Measurements from ENCODE around the gene HIVEP2.

HIVEP2 gene

DNA sequence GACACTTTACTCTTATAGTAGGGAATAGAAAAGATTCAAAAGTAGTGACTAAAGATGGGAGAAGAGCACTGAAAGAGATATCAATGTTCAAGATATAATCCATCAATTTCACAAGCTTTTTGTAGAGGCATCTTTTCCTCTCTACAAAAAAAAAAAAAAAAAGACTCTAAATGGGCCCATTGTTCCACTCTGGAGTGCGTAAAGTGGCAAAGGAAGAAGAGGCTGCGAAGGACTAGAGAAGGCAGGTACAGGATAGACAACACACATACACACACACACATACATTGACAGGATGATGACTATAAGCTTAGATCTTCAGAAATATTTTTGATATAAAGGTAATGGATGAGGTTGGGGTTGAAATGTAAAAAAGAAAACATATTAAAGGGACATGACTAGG lies 157.6 kb downstream of the HIVEP2 start:
- no peak overlapping the region for H3K4me3 ChIP-seq (replicated peaks; ENCODE audit: low read depth, low read length)
- TF ChIP-seq, protein P1, sequence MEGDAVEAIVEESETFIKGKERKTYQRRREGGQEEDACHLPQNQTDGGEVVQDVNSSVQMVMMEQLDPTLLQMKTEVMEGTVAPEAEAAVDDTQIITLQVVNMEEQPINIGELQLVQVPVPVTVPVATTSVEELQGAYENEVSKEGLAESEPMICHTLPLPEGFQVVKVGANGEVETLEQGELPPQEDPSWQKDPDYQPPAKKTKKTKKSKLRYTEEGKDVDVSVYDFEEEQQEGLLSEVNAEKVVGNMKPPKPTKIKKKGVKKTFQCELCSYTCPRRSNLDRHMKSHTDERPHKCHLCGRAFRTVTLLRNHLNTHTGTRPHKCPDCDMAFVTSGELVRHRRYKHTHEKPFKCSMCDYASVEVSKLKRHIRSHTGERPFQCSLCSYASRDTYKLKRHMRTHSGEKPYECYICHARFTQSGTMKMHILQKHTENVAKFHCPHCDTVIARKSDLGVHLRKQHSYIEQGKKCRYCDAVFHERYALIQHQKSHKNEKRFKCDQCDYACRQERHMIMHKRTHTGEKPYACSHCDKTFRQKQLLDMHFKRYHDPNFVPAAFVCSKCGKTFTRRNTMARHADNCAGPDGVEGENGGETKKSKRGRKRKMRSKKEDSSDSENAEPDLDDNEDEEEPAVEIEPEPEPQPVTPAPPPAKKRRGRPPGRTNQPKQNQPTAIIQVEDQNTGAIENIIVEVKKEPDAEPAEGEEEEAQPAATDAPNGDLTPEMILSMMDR (IDR thresholded peaks at IDR 0.05; ENCODE audit: low read length, missing control alignments) = no peak
- DNase-seq (ENCODE audit: low read depth) = no peak

DNA sequence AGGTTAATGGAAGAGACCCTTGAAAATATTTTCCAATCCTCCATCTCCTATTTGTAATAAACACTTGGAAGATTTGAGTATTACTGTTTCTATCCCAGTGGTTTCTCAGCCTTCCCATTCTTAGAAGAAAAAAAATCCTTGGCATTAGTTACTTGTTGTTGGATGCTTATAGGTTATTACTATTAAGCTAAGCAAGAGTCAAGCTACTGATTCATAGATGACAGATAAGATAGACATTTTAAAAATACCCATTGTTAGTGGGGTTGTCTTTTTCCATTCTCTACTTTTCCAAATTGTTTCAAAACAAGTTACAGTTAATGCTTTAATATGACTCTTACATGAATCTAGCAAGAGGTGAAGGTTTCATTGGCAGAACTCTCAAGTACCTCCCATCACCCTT lies 158.5 kb downstream of the HIVEP2 start:
- DNase-seq (ENCODE audit: low read depth) = peak; percentile 45
- TF ChIP-seq, protein P1 (IDR thresholded peaks at IDR 0.05; ENCODE audit: low read length, missing control alignments) = no peak
- no peak overlapping the region for H3K4me3 ChIP-seq (replicated peaks; ENCODE audit: low read depth, low read length)

DNA sequence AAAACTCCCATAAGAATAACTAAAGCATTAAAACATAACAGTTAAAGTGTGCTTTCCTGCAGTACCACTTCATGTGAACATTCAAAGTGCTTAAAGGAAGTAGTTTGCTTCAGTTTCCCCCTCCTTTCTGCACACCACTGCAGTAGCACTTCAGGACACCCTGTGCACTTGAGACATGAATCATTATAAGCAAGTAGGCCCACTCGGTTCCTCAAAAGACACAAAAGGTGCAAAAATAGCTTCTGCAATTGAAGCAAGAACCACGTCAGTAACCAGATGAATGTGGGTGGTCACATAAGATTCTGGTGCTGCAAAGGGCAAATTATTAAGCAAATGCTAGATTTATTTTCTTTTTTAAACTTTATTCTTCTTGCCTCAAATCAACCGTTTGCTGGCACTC lies 160.6 kb downstream of the HIVEP2 start:
- no peak for DNase-seq (ENCODE audit: low read depth)

DNA sequence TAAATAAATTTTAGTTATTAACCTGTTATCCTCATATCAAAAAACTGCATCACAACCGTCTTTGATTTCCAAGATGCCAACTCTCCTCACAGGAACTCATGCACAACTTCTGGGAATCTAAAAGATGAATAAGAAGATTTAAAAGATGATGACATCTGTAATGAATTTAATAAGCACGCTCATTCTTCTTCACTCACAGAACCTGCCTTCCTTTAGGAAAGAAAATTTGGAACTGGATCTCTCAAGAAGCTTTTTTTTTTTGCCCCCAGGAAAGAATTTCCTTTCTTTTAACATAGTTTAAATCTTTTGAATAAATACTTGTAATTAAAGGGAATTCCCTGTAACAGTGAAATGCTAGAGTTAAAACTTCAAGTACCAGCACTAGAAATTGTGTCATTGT lies 161.5 kb downstream of the HIVEP2 start:
- no peak for DNase-seq (ENCODE audit: low read depth)
- TF ChIP-seq, protein P1 (IDR thresholded peaks at IDR 0.05; ENCODE audit: low read length, missing control alignments) = no peak
- H3K4me3 ChIP-seq (replicated peaks; ENCODE audit: low read depth, low read length) = no peak overlapping the region

More for the DNA sequence above, 160.6 kb downstream of the HIVEP2 start:
- TF ChIP-seq, protein P1 (IDR thresholded peaks at IDR 0.05; ENCODE audit: low read length, missing control alignments) = no peak
- H3K4me3 ChIP-seq (replicated peaks; ENCODE audit: low read depth, low read length) = no peak overlapping the region

DNA sequence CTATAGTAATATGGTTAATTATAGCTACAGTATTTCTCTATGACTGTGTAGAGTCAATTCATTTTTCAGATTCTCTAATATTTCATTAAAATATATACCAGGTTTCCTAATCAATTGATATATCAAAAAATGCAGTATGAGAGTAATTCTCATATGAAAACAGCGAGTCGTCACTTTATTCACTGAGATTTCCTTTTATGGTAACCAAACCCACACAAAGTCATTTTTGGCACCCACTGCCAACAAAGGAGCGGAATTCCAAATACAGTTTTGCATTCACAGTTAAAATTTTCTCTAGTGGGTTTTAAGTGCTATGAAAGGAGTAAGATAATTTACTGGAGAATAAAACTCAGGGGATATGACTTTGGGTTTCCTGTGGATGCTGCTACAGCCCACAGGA lies 163.8 kb downstream of the HIVEP2 start:
- DNase-seq (ENCODE audit: low read depth) = peak; percentile 20
- TF ChIP-seq, protein P1 (IDR thresholded peaks at IDR 0.05; ENCODE audit: low read length, missing control alignments) = no peak
- H3K4me3 ChIP-seq (replicated peaks; ENCODE audit: low read depth, low read length) = no peak overlapping the region

DNA sequence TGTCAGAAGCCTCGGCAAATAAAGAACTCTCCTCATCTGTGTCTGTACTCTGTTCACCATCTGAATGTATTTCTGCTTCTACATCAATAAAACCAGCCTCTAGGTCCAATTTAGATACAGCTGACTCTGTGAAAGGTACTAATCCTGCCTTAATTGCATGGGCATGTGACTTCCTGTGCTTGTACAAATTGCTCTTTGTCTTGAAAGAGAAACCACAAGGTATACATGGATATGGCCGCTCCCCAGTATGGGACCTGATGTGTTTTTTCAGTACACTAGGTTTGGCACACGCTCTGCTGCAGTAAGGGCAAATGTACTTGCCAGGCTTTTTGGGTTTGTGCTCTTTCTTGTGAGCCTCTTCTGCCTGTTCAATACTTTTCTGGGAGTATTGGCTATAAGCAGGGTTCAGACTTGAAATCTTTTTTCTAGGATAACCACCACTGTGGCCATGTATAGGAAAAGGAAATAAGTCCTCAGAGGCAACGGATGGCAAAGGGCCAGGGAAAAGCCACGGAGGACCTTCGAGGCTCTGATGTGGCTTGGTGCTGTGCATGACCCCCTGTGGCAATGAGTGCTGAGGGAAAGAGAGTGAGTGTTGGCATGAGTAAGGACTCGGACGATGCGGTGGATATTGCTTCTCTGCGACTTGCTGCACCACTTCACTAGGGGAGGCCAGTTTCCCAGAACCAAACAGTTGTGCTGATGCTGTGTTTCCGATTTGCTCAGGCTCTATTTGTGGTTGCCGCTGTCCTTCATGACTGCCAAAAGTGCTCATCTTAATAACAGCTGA lies 170.9 kb downstream of the HIVEP2 start:
- TF ChIP-seq, protein P1 (IDR thresholded peaks at IDR 0.05; ENCODE audit: low read length, missing control alignments) = no peak
- no peak for DNase-seq (ENCODE audit: low read depth)
- no peak overlapping the region for H3K4me3 ChIP-seq (replicated peaks; ENCODE audit: low read depth, low read length)

DNA sequence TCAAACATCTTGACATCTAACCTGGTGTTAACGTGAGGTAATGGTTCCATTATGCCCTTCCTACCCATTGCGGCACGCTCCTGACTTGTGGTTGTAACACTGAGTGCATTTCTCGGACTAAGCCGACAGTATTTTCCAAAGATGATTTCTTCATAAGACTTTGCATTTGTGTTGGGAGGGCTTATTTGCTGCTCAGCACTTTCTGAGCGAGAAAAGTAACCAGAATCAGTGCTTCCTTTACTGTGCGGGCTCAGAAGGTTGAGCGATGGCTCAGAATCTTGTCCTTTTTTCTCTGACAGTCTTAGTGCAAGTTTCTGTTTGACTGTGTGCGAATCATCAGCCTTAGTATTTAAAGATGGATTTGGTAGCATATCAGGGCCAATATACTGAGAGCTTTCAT lies 171.7 kb downstream of the HIVEP2 start:
- DNase-seq (ENCODE audit: low read depth) = no peak
- no peak overlapping the region for H3K4me3 ChIP-seq (replicated peaks; ENCODE audit: low read depth, low read length)
- TF ChIP-seq, protein P1 (IDR thresholded peaks at IDR 0.05; ENCODE audit: low read length, missing control alignments) = no peak
